Coronary artery (tissue), 2 donors: ENCODE measurements around the gene LRRC8D.
"Not testable (repeated sequence)": the region's sequence is repeated elsewhere in the genome, so short reads cannot be mapped to it uniquely, and the experiment has no call there.

Experiments used
- DNase-seq: peaks from one replicate; pipeline ENCODE4 v3.0.0-alpha.2; 2017; ENCODE audit warnings: low spot score
- H3K27ac ChIP-seq, 2 donors: fragments of 200-600 bp; sonication (generic); one replicate each; pipeline ENCODE4 v1.5.1; 2016 to 2019
- H3K4me3 ChIP-seq: fragments of 200-600 bp; sonication (generic); 2 replicates; pipeline ENCODE4 v1.5.1; 2016; ENCODE audit warnings: mild to moderate bottlenecking, moderate library complexity
- TF ChIP-seq, protein P1 (sequence below): fragments of 200-600 bp; sonication (generic); IDR thresholded peaks from one replicate; pipeline ENCODE4 v1.5.1; 2019; ENCODE audit warnings: antibody characterized with exemption

Gene LRRC8D

DNA sequence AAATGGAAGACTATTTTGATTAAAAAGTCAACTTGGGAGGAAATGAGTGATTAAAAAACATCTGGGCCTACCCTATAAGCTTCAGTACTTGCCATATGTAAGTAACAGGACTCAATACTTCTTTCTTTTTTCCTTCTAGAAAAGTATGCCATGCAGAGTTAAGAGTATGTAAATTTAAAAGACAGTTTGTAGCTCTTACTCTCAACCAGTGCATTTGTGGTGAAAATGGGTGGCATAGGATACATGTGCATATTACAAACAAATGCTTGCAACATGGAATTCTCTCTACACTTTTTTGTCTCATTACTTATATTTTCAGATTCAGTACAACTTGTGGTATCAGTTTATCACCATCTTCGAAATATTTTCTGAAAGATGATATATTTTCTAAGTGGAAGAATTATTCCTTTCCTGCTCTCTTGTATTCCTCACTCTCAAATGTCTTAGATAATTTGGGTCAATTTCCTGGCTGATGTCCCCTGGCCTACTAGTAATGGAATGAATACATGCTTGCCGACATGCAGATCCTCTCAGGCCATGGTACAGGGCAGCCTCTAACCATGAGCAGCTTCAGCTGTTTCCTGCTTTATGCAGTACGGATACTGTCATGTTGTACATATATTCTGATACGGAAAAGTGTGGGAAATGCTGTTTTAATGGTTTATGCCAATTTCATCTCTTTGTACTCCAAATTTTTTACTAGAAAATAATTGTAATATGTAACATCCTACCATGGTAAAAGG, 92.7 kb downstream of the LRRC8D start:
- DNase-seq: no peak
- Histone ChIP-seq H3K27ac (no peak overlapping the region), H3K4me3 (no peak overlapping the region)
- TF ChIP-seq, protein P1, sequence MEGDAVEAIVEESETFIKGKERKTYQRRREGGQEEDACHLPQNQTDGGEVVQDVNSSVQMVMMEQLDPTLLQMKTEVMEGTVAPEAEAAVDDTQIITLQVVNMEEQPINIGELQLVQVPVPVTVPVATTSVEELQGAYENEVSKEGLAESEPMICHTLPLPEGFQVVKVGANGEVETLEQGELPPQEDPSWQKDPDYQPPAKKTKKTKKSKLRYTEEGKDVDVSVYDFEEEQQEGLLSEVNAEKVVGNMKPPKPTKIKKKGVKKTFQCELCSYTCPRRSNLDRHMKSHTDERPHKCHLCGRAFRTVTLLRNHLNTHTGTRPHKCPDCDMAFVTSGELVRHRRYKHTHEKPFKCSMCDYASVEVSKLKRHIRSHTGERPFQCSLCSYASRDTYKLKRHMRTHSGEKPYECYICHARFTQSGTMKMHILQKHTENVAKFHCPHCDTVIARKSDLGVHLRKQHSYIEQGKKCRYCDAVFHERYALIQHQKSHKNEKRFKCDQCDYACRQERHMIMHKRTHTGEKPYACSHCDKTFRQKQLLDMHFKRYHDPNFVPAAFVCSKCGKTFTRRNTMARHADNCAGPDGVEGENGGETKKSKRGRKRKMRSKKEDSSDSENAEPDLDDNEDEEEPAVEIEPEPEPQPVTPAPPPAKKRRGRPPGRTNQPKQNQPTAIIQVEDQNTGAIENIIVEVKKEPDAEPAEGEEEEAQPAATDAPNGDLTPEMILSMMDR: no peak

DNA sequence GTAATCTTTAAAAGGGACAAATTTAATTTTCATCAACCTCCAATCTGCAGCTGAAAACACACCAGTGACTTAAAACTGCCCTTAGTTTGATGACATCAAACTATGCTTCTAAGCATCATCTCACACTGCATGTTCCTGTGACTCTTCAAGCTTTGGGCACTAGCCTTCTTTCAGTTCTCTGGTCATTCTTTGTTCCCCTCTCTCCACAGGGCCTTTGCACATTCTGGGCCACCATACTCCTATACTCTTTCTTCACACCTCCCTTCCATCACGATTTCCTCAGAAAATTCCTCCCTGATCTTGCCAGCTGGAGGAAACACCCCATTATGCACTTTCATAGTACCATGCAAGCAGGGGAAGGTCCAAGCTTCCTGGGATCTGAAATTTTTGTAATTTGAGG, 96.5 kb downstream of the LRRC8D start:
- no peak overlapping the region for H3K27ac ChIP-seq

DNA sequence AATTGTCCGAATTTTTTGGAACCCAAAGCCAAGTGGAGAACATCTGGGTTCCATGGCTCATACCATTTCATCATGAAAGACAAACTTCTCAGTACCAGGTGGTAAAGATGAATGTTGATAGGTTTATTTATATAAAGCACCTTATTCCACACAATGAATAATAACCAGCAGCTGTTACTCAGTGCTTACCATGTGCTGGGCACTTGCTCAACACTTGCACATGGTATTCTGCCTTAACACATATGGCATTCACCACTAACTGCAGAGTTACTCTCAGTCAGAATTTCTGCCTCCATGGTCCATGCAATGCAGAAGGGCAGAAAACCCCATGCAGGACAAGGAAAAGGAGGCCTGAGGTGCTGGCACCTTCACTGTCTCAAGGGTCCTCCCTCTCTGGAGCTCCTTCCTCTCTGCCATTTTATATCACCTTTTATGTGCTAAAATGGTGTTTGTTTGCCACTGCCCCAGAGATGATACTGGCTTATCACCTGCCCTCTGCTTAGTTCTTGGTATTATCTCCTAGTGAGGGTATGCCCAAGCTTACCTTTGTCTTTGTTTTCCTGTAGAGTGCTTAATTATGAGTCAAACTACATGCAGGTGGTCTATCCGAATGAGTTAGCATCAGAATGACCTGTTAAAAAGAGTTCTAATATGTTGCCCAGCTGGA, 97.4 kb downstream of the LRRC8D start:
- DNase-seq: no peak
- TF ChIP-seq, protein P1: no peak
- Histone ChIP-seq H3K4me3 (no peak overlapping the region), H3K27ac (no peak overlapping the region)

More for the DNA sequence above, 96.5 kb downstream of the LRRC8D start:
- no peak for DNase-seq
- TF ChIP-seq, protein P1: no peak
- no peak overlapping the region for H3K4me3 ChIP-seq

DNA sequence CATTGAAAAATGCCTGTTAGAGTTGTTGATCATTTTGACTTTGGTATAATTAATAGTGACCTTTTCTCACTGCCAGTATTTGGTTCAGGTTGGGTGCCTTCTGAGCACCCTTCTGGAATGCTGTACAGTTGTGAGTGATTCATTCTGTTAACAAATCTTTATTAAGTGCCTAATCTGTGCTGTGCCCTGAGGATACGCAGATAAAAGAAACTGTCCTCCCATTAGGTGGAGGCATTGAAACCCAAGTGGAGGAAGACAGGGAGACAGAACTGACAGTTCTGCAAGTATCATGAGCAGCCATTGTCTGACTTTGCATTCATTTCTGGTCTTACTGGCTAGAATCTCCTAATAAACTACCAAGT, 97.9 kb downstream of the LRRC8D start:
- no peak overlapping the region for H3K27ac ChIP-seq
- DNase-seq: no peak
- no peak overlapping the region for H3K4me3 ChIP-seq
- TF ChIP-seq, protein P1: no peak

DNA sequence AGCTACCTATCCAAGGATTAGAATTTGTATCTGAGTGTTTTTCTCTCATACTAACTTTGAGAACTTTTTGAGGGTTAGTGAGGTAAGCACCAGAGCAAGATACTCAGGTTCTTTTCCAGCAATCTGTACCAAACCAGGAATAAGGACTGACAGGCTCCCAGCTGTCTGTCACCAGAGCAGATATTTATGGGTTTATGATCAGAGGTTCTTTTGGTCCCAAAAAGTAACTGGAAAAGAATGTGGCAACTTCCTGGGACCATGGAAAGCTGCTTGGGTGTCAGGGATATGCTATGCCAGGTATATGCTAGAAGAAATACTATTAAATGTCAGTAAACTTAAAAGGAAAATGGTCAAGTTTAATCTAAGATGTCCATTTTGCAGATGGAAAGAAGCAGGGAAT, 98.3 kb downstream of the LRRC8D start:
- DNase-seq: no peak
- Histone ChIP-seq H3K27ac (no peak overlapping the region), H3K4me3 (no peak overlapping the region)
- TF ChIP-seq, protein P1: no peak

DNA sequence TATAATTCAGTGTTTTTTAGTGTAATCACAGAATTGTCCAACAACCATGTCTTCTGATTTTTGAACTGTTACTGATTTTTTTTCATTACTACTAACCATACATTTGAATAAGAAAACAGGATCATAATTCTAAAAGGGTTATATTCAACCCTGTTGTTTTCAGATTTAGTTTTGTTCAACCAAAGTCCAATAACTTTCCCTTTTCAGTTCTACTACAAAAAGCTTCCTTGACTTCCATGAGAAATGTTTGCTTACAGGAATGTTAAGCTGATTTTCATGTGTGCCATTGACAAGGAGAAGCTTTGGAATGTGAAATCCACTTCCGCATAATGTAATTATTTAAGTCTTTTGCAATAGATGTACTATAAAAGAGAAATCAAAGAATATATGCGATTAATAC, 102.1 kb downstream of the LRRC8D start:
- Histone ChIP-seq H3K4me3 (no peak overlapping the region), H3K27ac (no peak overlapping the region)
- TF ChIP-seq, protein P1: no peak
- no peak for DNase-seq

DNA sequence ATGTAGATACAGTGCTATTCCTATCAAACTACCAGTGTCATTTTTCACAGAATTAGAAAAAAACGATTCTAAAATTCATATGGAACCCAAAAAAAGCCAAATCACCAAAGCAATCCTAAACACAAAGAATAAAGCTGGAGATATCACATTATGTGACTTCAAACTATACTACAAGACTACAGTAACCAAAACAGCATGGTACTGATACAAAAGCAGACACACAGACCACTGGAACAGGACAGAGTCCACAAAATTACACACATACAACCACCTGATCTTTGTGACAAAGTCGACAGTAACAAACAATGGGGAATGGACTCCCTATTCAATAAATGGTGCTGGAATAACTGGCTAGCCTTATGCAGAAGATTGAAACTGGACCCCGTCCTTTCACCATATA, 102.7 kb downstream of the LRRC8D start:
- TF ChIP-seq, protein P1: no peak
- no peak for DNase-seq
- no peak overlapping the region for H3K27ac ChIP-seq
- H3K4me3 ChIP-seq: no peak overlapping the region

DNA sequence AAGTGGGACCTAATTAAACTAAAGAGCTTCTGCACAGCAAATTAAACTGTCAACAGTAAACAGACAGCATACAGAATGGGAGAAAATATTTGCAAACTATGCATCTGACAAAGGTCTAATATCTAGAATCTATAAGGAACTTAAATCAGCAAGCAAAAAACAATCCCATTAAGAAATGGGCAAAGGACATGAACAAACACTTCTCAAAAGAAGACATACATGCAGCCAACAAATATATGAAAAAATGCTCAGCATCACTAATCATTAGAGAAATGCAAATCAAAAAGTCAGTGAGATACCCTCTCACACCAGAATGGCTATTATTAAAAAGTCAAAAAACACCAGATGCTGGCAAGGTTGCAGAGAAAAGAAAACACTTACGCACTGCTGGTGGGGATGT, 103.2 kb downstream of the LRRC8D start:
- not testable (repeated sequence) for H3K27ac ChIP-seq, DNase-seq, H3K4me3 ChIP-seq
